HepG2 (cell line): Measurements from ENCODE around the gene CYLD. TPM values are rescaled to one million over a fixed set of nuclear protein-coding genes. Genes with fewer than 3 reads are reported as not detected.

Source experiments
- CBX2 ChIP-seq, 2 experiments: fragments of 200-600 bp in 1 of 2; sonication (generic); formaldehyde crosslinking in 1 of 2; IDR thresholded peaks; 2 replicates each; pipeline versions ENCODE4 v1.7.0 to v1.8.1; 2018 to 2022; ENCODE audit warnings: low read depth in 2 of 2, low read length in 1 of 2, mild to moderate bottlenecking in 1 of 2, missing genetic modification reagents in 1 of 2
- ETS1 ChIP-seq: sonication (generic); formaldehyde crosslinking; IDR thresholded peaks from 2 replicates; pipeline ENCODE4 v1.4.0; 2020; ENCODE audit warnings: missing genetic modification reagents
- KAT2B ChIP-seq: fragments of 150-350 bp; IDR thresholded peaks from 2 replicates; pipeline ENCODE4 v1.6.1; 2014; ENCODE audit warnings: low read depth, low read length, borderline replicate concordance
- NR2F6 ChIP-seq, 2 experiments: IDR thresholded peaks; 2 replicates each; pipeline ENCODE4 v1.6.1; 2016; ENCODE audit warnings: antibody characterized with exemption in 1 of 2, mild to moderate bottlenecking in 1 of 2
- ZNF12 ChIP-seq: sonication (generic); formaldehyde crosslinking; IDR thresholded peaks from 2 replicates; pipeline ENCODE4 v1.5.0; 2020; ENCODE audit warnings: missing genetic modification reagents
- ZNF121 ChIP-seq: sonication (generic); formaldehyde crosslinking; IDR thresholded peaks from 2 replicates; pipeline ENCODE4 v1.5.0; 2020; ENCODE audit warnings: mild to moderate bottlenecking, missing genetic modification reagents
- ZNF317 ChIP-seq: sonication (generic); formaldehyde crosslinking; IDR thresholded peaks from 2 replicates; pipeline ENCODE4 v1.5.0; 2020; ENCODE audit warnings: mild to moderate bottlenecking, missing genetic modification reagents
- ZNF33A ChIP-seq: sonication (generic); formaldehyde crosslinking; IDR thresholded peaks from 2 replicates; pipeline ENCODE4 v1.5.1; 2020; ENCODE audit warnings: missing genetic modification reagents, mild to moderate bottlenecking, moderate library complexity, borderline replicate concordance
- ZNF468 ChIP-seq: sonication (generic); formaldehyde crosslinking; IDR thresholded peaks from 2 replicates; pipeline ENCODE4 v1.8.0; 2022; ENCODE audit warnings: mild to moderate bottlenecking, moderate library complexity, missing genetic modification reagents
- polyA plus RNA-seq, 8 experiments: library from polyadenylated mRNA; depleted of rRNA in 3 of 8; stranded (reverse) in 7 of 8; unstranded in 1 of 8; fragments of >200 nt; fragmentation: Illumina TruSeq in 4 of 8; extraction: Trizol in 4 of 8; gene quantifications; 2 replicates each; pipeline versions ENCODE4 v1.2.1 to v1.2.3, GENCODE V29; 2011 to 2016; ENCODE audit warnings: low read depth in 4 of 8, missing spikeins in 1 of 8, mixed read lengths in 1 of 8; ENCODE audit not compliant: insufficient read depth in 1 of 8
- total RNA-seq, 5 experiments: library from RNA; depleted of rRNA; stranded (reverse); fragments of >200 nt; fragmentation: Illumina TruSeq; extraction: Trizol; gene quantifications; 2 replicates each; pipeline ENCODE4 v1.2.3, GENCODE V29; 2016; ENCODE audit warnings: low read depth in 1 of 5

The CYLD gene
- total and polyA plus RNA-seq, 2 of the 13 experiments (the other 11 are each of a cell fraction or from before 2014, with no cell fraction given) = 6.1 to 11.4 TPM

- TF ChIP-seq ZNF12 (no peak), ZNF468 (CRISPR knock-in tag) (no peak), NR2F6 (IDR thresholded peaks at IDR 0.05) (no peak), NR2F6 (CRISPR knock-in tag; IDR thresholded peaks at IDR 0.05) (peak; percentile 10; the same call in 1 of the 2 replicates), ZNF33A (no peak), ZNF317 (CRISPR knock-in tag) (0 out of 2 replicates have a peak, but pooled peaks have one; percentile 54), CBX2 (IDR thresholded peaks at IDR 0.05; ENCODE audit: low read depth, low read length) (no peak), CBX2 (CRISPR knock-in tag; IDR thresholded peaks at IDR 0.05; ENCODE audit: low read depth) (no peak), ZNF121 (CRISPR knock-in tag) (peak; percentile 35; the same call in 1 of the 2 replicates), KAT2B (no peak), ETS1 (CRISPR knock-in tag) (no peak)
These were observed 22.2 kb upstream of the CYLD start (continued) for GRCh38 chr16:50719401-50720337.
